Ovary (tissue), 9 donors: Measurements from ENCODE around the gene SNX32. TPM values are rescaled to one million over a fixed set of nuclear protein-coding genes. Genes with fewer than 3 reads are reported as not detected.

ENCODE experiments used
- DNase-seq, 5 donors: peaks; one replicate each; pipeline ENCODE4 v3.0.0-alpha.2; 2019 to 2020
- H3K27ac ChIP-seq, 2 donors: fragments of 200-600 bp; one replicate each; pipeline versions ENCODE4 v1.5.1 to v1.8.0; 2019 to 2022
- H3K27me3 ChIP-seq: fragments of 200-600 bp; one replicate; pipeline ENCODE4 v1.8.0; 2022
- H3K36me3 ChIP-seq: fragments of 200-600 bp; sonication (generic); one replicate; pipeline ENCODE4 v1.5.1; 2019
- H3K4me1 ChIP-seq: one replicate; pipeline ENCODE4 v1.8.1; 2013; ENCODE audit warnings: mild to moderate bottlenecking, moderate library complexity; ENCODE audit not compliant: insufficient read depth
- H3K4me3 ChIP-seq: fragments of 200-600 bp; sonication (generic); one replicate; pipeline ENCODE4 v1.5.1; 2017
- H3K9me3 ChIP-seq, 2 donors: fragments of 200-600 bp in 1 of 2; sonication (generic) in 1 of 2; one replicate each; pipeline versions ENCODE4 v1.5.1 to v1.8.1; 2013 to 2019; ENCODE audit warnings: mild to moderate bottlenecking in 1 of 2, moderate library complexity in 1 of 2
- CTCF ChIP-seq, 3 donors: fragments of 450-650 bp in 2 of 3; fragments of 200-600 bp in 1 of 3; IDR thresholded peaks; one replicate each; pipeline versions ENCODE4 v1.5.1 to v1.8.0; 2016 to 2022; ENCODE audit warnings: antibody characterized with exemption in 3 of 3, mild to moderate bottlenecking in 1 of 3
- EP300 ChIP-seq: sonication (generic); formaldehyde crosslinking; IDR thresholded peaks from one replicate; pipeline ENCODE4 v1.6.1; 2017; ENCODE audit warnings: antibody characterized with exemption
- POLR2A ChIP-seq: fragments of 450-650 bp; IDR thresholded peaks from one replicate; pipeline ENCODE4 v1.6.1; 2017; ENCODE audit warnings: antibody characterized with exemption, mild to moderate bottlenecking, moderate library complexity
- WGBS, 3 donors: extraction: QIAGEN DNeasy Blood & Tissue Kit in 1 of 3; methylation state at CpG; one replicate each; pipeline versions ENCODE4 v1.1.5 to v1.1.7; 2013 to 2017; 5-methylcytosine and 5-hydroxymethylcytosine counted together
- intact Hi-C, 4 donors: fragments of 100-400 bp; cut with DNase I; formaldehyde crosslinking; loops; one replicate each; pipeline versions ENCODE4 v1.11.0 to v1.15.1; 2022 to 2023
- polyA plus RNA-seq, 2 donors: library from polyadenylated mRNA; stranded (reverse); fragments of 200-250 nt in 1 of 2; fragments of 350-450 nt in 1 of 2; fragmentation: Illumina TruSeq in 1 of 2; extraction: RNeasy Lipid Tissue Mini Kit (QIAGEN cat#74804) in 1 of 2; gene quantifications; one replicate each; pipeline ENCODE4 v1.2.3, GENCODE V29; 2013 to 2014
- total RNA-seq, 7 donors: library from RNA; depleted of rRNA in 2 of 7; stranded (reverse); fragments of >200 nt in 2 of 7; fragmentation: NEBNext Ultra II Directional in 3 of 7; extraction: Animal tissue kit (Norgen Biotek cat#: 25700) in 3 of 7; gene quantifications; one replicate each; pipeline versions ENCODE4 v1.1.0 to v1.2.4, GENCODE V29; 2016 to 2023
- donor health status: DM: no; HTN: no; CAD: no; lungs with moderate emphysema.
- donor health status: DM: no; HTN: no; CAD: no.
- donor health status: Bipolar disorder and iron deficiency.
- donor health status: DM: yes; HTN: yes; CAD: no.
- donor health status: DM: no; HTN: no; CAD: no.
- donor health status: DM: yes; HTN: yes; CAD: no.

Gene SNX32
- total and polyA plus RNA-seq, 9 donors, result 0.40 to 3.0 (median 1.3) TPM; not detected in 1

- no peaks in the 10 kb centered on the region for H3K36me3 ChIP-seq
- no peak overlapping the region for H3K27ac ChIP-seq
- intact Hi-C loops, result no loop called here
- DNase-seq, result no peak
- peaks cover 4% of the 10 kb centered on the region for H3K27me3 ChIP-seq
- no peaks in the 10 kb centered on the region for H3K9me3 ChIP-seq
- WGBS, 3 donors, result 79 to 88% (median 88%) methylated on average over 16 of the region's 16 CpGs
- no peak overlapping the region for H3K4me3 ChIP-seq
- H3K4me1 ChIP-seq, result peaks cover 18% of the 10 kb centered on the region
- no peak for TF ChIP-seq EP300
- no peak for TF ChIP-seq CTCF (IDR thresholded peaks at IDR 0.05)
- TF ChIP-seq POLR2A, result no peak
Observed at GRCh38 chr11:65894034-65894591, 60.4 kb downstream of the SNX32 start.

- TF ChIP-seq CTCF (IDR thresholded peaks at IDR 0.05) (no peak), EP300 (no peak), POLR2A (no peak)
- WGBS, 3 donors, result 89 to 92% (median 92%) methylated on average over 5 of the region's 5 CpGs
- DNase-seq, result no peak
- H3K4me1 ChIP-seq, result peaks cover 16% of the 10 kb centered on the region
- H3K4me3 ChIP-seq, result no peak overlapping the region
- H3K9me3 ChIP-seq, result no peaks in the 10 kb centered on the region
- no peak overlapping the region for H3K27ac ChIP-seq
- intact Hi-C loops, result no loop called here
- no peaks in the 10 kb centered on the region for H3K36me3 ChIP-seq
- H3K27me3 ChIP-seq, result peaks cover 4% of the 10 kb centered on the region
Observed at GRCh38 chr11:65895482-65895981, 61.8 kb downstream of the SNX32 start.

- 82 to 89% (median 87%) methylated on average over 14 of the region's 14 CpGs for WGBS, 3 donors
- intact Hi-C loops, result no loop called here
- TF ChIP-seq EP300 (no peak), POLR2A (no peak), CTCF (IDR thresholded peaks at IDR 0.05) (no peak)
- no peak overlapping the region for H3K27ac ChIP-seq
- DNase-seq, result no peak
- H3K4me1 ChIP-seq, result peaks cover 14% of the 10 kb centered on the region
- H3K36me3 ChIP-seq, result no peaks in the 10 kb centered on the region
- no peak overlapping the region for H3K4me3 ChIP-seq
- H3K9me3 ChIP-seq, result no peaks in the 10 kb centered on the region
- H3K27me3 ChIP-seq, result peaks cover 4% of the 10 kb centered on the region
Observed at GRCh38 chr11:65896034-65896999, 62.6 kb downstream of the SNX32 start.

- WGBS, 3 donors, result 84 to 88% (median 88%) methylated on average over 4 of the region's 4 CpGs
- Histone ChIP-seq H3K9me3 (no peaks in the 10 kb centered on the region), H3K27me3 (peaks cover 4% of the 10 kb centered on the region), H3K4me3 (no peak overlapping the region), H3K27ac (no peak overlapping the region), H3K36me3 (no peaks in the 10 kb centered on the region), H3K4me1 (peaks cover 12% of the 10 kb centered on the region)
- intact Hi-C loops, result no loop called here
- no peak for DNase-seq
- TF ChIP-seq POLR2A, result no peak
- no peak for TF ChIP-seq CTCF (IDR thresholded peaks at IDR 0.05)
- TF ChIP-seq EP300, result no peak
Observed at GRCh38 chr11:65897020-65897471, 63.3 kb downstream of the SNX32 start.
